IMR-90 (cell line): ENCODE measurements around the gene OSBPL1A.

Experiments
- BHLHE40 ChIP-seq: fragments of 150-350 bp; IDR thresholded peaks from 2 replicates; pipeline ENCODE4 v1.6.1; 2016; ENCODE audit warnings: mild to moderate bottlenecking, low read depth, low read length
- MAZ ChIP-seq: IDR thresholded peaks from 2 replicates; pipeline ENCODE4 v1.6.1; 2012; ENCODE audit warnings: low read depth, mild to moderate bottlenecking, low read length, improper control_type of control experiment, moderate library complexity, borderline replicate concordance
- POLR2A ChIP-seq: IDR thresholded peaks from 2 replicates; pipeline ENCODE4 v1.6.1; 2012; ENCODE audit warnings: mild to moderate bottlenecking, low read depth, low read length
- RAD21 ChIP-seq: IDR thresholded peaks from 2 replicates; pipeline ENCODE4 v1.6.1; 2012; ENCODE audit warnings: low read length, improper control_type of control experiment
- RCOR1 ChIP-seq: IDR thresholded peaks from 2 replicates; pipeline ENCODE4 v1.6.1; 2012; ENCODE audit warnings: mild to moderate bottlenecking, low read length, improper control_type of control experiment; ENCODE audit not compliant: insufficient replicate concordance
- RFX5 ChIP-seq: IDR thresholded peaks from 2 replicates; pipeline ENCODE4 v1.8.0; 2012; ENCODE audit warnings: low read depth, mild to moderate bottlenecking, low read length, moderate library complexity
- SMC3 ChIP-seq: fragments of 150-350 bp; IDR thresholded peaks from 2 replicates; pipeline ENCODE4 v1.6.1; 2016; ENCODE audit warnings: low read depth, mild to moderate bottlenecking, antibody characterized with exemption, low read length, moderate library complexity
- TF ChIP-seq, protein P1 (sequence below): conservative IDR thresholded peaks from 2 replicates; pipeline ENCODE4 v1.5.1; 2012; ENCODE audit warnings: mild to moderate bottlenecking, low read depth, low read length, improper control_type of control experiment
- TF ChIP-seq, protein P2 (sequence below): fragments of 150-350 bp; IDR thresholded peaks from 2 replicates; pipeline ENCODE4 v1.6.1; 2017; ENCODE audit warnings: mild to moderate bottlenecking, antibody characterized with exemption, low read length, low read depth

DNA sequence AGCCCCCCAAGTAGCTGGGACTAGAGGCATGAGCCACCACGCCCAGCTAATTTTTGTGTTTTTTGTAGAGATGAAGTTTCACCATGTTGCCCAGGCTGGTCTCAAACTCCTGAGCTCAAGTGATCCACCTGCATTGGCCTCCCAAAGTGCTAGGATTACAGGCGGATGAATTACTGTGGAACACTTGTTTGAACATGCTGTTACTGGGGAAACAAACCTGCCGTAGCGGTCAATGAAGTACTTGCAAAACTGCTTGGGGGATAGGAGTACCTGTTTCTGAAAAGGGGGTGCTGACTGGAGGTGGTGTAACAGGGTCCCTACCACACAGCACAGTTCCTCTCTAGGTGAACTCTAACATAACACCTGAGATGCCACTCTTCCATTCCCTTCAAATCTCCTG is 22.9 kb upstream of the OSBPL1A start:
- TF ChIP-seq, protein P1, sequence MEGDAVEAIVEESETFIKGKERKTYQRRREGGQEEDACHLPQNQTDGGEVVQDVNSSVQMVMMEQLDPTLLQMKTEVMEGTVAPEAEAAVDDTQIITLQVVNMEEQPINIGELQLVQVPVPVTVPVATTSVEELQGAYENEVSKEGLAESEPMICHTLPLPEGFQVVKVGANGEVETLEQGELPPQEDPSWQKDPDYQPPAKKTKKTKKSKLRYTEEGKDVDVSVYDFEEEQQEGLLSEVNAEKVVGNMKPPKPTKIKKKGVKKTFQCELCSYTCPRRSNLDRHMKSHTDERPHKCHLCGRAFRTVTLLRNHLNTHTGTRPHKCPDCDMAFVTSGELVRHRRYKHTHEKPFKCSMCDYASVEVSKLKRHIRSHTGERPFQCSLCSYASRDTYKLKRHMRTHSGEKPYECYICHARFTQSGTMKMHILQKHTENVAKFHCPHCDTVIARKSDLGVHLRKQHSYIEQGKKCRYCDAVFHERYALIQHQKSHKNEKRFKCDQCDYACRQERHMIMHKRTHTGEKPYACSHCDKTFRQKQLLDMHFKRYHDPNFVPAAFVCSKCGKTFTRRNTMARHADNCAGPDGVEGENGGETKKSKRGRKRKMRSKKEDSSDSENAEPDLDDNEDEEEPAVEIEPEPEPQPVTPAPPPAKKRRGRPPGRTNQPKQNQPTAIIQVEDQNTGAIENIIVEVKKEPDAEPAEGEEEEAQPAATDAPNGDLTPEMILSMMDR, result no peak
- TF ChIP-seq POLR2A (no peak), SMC3 (no peak), RFX5 (no peak), BHLHE40 (no peak), RAD21 (no peak), RCOR1 (no peak), MAZ (no peak)
- TF ChIP-seq, protein P2, sequence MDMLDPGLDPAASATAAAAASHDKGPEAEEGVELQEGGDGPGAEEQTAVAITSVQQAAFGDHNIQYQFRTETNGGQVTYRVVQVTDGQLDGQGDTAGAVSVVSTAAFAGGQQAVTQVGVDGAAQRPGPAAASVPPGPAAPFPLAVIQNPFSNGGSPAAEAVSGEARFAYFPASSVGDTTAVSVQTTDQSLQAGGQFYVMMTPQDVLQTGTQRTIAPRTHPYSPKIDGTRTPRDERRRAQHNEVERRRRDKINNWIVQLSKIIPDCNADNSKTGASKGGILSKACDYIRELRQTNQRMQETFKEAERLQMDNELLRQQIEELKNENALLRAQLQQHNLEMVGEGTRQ, result no peak
